Renal pelvis (tissue), 4 donors: ENCODE results near the gene PDZRN3. TPM values are rescaled to one million over a fixed set of nuclear protein-coding genes. Genes with fewer than 3 reads are reported as not detected.
A peak's percentile ranks its signal among the peaks of the same experiment; 100 is the strongest.
"Not testable (repeated sequence)": the region's sequence is repeated elsewhere in the genome, so short reads cannot be mapped to it uniquely, and the experiment has no call there.

Experiments used
- DNase-seq: peaks from one replicate; pipeline ENCODE4 v3.0.0-alpha.2; 2013
- polyA plus RNA-seq, 3 donors: library from polyadenylated mRNA; unstranded; fragments of 120-200 nt; gene quantifications; one replicate each; pipeline ENCODE4 v1.2.1, GENCODE V29; 2013; ENCODE audit not compliant: insufficient read length in 3 of 3

Gene PDZRN3
- polyA plus RNA-seq, 3 donors: 36.8 to 39.3 (median 37.8) TPM

DNA sequence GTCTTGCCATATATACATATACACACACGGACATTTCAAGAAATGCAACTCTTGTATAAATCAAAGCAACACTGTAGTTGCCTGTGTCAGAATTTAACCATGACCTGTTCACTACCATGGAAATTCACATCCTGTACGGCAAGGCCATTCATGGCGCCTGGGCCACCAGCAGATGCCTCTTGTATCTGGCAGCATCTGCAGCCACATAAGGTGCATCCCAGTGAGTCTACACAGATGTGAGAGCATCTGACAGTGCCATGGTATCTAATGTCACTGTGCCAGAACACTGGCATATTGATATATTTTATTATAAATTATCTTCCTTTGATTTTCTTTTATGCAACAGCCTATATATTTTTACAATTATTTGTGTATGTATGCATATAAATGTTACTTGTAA, 25.1 kb downstream of the PDZRN3 start:
- no peak for DNase-seq

DNA sequence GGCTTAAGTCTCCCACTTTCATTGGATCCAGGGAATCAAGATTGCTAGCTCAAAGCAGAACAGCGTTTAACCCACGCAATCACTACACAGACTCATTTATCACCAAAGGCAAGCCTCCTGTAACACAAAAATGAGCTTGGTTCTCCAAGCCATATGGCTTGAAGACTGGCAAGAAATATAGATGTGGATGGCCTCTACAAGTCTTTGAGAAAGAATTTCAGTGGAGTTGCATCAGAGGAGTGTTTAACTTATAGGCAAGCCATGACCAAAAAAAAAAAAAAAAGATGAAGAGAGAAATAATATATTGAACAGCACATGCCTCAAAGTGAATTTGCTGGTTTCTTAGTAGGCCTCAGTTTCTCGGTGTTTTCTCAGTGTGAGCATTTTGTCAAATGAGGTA, 27.3 kb downstream of the PDZRN3 start:
- no peak for DNase-seq

DNA sequence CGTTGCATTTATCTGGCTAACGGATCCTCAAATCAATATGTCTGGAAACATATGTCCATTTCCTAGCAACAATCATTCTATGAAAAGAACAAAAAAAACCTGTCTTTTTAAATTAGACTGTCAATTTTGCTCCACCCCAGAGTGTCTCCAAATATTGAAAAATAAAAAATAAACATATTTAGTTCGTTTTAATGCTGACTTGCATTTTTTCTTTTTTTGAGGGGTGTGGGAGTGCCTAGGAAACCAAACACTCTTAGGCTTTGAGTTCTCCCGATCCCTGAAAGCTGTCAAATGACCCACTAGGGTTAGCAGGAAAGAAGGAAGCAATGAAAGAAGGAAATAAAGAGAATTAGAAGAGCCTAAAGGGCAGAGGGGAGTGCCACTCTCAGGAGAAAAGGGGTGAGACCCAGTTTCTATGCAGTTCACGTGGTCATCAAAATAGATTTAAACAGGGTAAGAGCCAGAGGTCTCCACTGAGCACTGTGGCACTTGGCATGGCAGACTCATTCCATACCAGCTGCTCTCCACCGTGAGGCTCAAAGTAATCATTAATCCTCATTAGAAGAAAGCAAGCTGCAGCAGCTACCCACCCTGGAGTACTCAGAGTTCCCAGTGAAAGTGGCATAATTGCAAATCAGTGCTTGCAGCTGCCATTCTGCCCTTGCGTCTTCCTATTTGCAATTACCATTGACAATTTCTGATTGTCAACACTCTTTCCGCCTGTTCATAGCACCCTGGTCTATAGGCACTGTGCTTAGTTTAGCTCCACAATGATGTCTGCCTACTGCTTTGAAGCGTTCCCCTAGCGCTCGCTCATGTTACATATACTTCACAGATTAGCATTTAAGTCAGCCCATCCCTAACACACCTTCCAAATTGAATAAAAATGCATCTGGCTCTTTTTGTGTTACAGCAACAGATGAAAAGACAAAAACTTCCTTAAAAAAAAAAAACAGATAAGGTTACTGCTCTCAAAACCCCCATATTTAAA, 32.3 kb downstream of the PDZRN3 start:
- peak; percentile 48 for DNase-seq

DNA sequence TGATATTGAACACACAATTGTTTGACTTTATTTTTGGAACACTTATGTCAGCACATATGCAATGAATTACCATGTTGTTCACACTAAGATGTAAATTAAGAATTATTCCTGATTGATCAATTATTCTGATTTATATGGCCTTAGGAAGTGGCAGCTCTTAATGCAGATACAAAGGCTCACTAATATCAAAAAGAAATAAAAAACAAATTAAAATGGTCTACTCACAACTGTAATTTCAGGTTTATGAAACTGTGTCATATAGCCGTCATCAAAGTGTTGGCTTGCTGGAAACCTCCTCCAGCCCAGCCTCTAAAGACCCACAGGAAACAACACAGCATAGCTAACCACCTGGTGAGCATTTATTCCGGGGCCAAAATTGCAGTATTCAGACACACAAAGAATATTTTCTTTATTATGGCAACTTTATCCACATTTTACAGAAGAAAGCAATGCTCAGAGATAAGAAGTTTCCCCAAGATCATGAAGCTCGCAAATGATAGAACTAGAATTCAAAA, 33.4 kb downstream of the PDZRN3 start:
- no peak for DNase-seq

DNA sequence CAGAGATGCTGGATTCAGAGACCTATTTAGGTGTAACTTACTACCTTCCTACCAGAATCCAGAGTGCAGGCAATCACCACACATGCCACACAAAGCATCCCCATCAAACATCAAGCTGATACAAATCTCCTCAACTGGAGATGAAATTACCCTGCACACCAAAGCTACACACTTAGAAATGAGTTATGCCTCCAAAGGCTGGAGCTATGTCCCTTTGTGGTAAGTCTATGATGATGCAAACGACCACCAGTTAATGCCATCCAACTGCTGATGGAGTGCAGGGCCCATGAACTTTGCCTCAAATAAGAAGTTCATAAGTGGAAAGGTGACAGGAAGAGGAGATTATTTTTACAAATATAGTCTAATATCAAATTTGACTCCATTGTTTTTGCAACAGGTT, 38.1 kb downstream of the PDZRN3 start:
- no peak for DNase-seq

DNA sequence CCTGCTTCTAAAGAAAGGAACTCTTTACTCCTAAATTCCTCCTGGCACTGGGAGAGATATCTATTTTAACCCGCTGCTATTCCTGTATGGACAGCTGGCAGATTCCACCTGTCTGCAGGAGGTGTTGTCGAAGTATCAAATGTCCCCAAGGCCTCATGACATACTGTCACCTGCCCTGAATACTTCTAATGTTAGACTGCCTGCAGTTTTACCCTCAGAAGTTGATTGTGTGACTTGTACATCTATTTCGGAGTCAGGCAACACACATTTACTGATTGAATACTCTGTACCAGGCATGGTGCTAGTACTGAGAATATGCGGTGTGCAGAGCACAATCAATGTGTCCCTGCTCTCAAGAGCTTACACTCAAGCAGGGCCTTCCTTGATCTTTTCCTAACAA, 38.6 kb downstream of the PDZRN3 start:
- DNase-seq: no peak

DNA sequence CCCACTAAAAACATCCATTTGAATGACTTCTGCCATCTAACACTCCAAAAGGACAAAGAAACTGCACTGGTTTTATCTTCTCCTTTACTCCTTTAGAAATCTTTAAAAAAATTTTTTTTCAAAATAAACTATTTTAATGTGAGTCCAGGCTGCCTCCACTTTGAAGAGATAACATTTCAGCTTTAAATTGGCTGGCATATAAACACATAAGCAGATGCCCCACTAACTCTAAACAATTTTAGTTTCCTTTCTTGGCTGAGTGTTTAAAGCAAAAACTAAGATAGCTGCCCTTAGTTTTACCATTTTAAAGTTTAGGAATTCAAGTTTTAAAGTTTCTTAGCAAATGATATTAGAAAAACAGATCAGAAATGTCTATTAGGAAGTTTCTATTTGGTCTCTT, 39.9 kb downstream of the PDZRN3 start:
- DNase-seq: no peak

DNA sequence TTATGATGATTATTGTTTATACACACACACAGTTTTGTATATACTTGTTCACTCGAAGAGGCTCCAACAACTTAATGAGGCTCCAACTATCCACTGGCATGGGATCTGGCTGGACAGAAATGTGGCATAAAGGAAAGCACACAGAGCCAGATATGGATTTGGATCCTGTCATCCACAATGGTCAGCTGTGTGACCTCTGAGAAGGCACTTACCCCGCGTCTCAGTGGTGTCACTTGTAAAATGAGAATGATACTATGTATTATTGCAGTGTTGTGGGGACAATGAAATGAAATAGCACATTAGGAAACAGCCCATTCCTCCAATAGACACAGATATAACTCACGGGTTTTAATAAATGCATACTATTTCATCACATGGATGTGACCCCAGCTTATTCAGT, 42.2 kb downstream of the PDZRN3 start:
- DNase-seq: no peak

DNA sequence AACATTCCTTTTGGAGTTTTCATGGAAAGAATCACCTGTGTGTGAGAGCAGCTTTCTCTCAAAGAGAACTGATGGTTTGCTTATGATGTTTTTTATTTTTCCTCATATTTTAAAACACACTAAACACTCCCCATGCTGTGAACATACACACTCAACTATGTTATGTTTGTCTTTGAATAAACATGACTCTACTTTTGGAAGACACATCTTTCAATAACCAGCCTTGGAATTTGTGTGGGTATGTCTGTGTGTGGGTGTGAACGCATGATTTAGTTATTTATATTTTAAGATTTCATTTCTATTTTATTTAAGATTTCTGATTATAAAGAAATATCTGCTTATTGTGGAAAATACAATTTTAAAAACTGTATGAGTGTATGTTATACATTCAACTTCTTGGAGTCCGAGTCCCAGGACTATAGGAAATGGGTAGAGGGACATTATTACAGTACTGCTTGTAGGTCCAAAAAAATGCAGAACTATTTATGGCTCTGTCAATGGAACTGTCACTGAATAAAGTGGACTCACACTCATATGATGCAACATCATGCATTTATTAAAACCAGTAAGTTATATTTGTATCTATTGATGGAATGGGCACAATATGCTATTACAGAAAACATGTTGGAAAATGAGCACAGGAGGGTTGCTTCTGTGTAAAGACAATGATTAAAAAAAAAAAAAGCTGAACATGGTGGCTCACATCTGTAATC, 43.5 kb downstream of the PDZRN3 start:
- no peak for DNase-seq

DNA sequence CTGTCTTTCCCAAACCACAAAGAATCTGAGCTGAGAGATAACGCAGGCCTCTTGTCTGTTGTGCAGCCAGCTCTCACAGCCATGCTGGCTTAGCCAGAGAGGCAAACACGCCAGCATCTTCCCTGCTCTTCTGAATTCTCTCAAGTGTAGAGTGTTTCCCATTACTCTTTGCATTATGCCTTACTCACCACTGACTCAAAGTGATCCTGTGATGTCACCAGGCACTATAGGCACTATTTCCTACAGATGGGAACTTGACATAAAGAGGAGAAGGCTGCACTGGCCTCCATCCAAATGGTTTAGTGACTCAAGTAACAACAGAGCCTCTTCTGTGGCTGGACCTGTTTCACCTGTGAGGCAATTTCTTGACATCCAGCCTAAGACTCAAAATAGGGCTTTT, 44.4 kb downstream of the PDZRN3 start:
- no peak for DNase-seq

DNA sequence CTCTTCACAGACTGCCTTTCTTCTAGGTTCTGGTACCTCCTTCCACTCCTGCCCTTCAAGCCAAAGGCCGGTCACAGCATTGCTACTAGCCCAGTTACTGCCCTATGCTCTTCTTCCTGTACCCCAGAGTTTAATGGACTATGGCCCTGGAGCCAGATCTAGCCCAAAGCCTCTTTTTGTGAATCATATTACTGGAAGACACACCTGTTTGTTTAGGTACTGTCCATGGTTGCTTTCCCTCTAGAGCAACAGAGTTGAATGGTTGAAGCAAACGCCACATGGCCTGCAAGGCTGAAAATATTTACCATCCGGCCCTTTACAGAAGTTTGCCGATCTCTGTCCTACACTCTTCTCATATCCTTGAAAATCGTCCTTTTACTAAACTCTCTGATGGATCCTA, 47.0 kb downstream of the PDZRN3 start:
- no peak for DNase-seq

DNA sequence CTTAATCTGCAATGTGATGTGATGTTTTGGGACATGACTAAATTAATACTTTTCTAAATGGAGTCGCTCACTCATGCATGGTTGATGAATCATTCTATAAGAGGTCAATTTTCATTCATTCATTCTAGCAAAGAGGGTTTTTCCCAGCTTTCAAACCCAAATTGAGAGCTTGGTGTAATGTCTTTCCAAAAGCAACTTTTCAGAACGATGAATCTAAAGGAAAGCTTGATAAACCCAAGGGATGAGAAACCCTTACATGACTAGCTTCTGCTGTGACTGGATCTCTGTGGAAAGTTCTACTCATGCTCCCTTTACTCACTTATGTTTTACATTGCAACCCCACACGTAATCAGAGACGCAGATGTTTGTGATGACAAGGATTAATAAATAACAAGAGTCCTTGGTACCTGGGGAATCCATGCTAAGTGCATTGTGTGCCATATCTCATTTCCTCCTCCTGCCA, 47.7 kb downstream of the PDZRN3 start:
- DNase-seq: no peak

DNA sequence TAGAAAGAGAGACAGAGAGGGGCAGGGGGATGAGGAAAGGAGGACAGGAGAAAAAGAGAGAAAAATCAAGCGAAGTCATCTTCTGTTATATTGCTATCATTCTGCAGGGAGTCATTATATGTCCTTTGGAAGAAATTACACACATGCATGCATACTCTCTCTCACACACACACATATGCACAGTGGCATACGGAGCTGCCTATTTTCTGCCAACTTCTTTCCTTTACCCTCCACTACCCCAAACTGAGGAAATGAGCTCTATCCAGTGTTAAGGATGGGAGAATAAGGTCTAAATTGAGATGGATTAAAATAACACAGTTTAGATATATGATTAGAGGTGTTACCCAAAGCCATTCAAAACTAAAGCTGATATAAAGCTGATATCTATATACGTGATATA, 48.8 kb downstream of the PDZRN3 start:
- DNase-seq: no peak

DNA sequence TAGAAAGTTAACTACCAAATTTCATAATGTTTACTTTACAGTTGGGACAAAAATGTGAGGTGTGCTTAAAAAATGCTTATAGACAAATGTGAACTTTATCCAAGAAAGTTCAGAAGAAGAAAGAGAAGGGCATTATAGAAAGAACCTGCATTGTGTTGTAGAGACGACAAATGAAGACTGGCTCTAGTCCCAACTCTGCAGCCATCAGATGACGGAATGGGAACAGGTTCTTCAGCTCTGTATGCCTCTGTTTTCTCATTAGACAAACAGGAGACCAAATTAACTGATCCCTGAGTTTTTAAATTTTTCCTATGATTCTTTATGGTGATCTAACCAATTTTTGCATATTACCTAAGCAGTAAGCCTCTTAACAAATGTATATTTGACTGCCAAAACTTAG, 49.2 kb downstream of the PDZRN3 start:
- DNase-seq: no peak

DNA sequence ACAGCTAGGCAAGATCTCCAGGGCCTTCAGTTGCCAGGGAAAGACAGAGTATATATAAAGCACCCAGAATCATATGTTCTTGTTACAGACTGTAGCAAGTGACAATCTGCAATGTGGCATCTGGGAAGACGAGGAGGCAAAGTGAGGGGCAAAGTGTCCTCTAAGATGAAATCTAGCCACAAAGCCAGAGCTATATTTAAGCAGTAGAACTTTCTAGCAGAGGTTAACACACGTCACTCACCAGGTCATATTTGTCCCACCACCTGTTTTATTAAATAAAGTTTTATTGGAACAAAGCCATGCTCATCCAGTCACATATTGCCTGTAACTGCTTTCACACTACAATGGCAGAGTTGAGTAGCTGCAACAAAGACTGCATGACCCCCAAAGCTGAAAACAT, 51.5 kb downstream of the PDZRN3 start:
- no peak for DNase-seq

DNA sequence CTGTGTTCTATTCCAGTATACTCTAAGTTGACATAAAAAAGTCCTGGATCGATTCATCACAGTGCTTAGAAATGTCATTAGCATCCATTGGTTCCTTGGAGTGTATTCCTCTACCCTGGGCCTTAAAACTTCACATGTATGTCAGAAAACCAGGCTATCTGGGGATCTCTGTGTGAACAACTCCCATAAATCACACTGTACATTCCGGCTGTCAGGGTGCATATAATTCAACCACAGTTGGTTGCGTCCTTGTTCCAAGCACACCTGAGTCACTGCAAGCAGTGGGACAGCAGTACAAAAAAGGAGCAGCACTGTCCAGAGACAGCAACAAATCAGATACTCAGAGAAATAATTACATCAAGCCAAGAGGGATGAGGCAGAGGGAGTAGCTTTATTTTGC, 52.4 kb downstream of the PDZRN3 start:
- DNase-seq: peak; percentile 83

DNA sequence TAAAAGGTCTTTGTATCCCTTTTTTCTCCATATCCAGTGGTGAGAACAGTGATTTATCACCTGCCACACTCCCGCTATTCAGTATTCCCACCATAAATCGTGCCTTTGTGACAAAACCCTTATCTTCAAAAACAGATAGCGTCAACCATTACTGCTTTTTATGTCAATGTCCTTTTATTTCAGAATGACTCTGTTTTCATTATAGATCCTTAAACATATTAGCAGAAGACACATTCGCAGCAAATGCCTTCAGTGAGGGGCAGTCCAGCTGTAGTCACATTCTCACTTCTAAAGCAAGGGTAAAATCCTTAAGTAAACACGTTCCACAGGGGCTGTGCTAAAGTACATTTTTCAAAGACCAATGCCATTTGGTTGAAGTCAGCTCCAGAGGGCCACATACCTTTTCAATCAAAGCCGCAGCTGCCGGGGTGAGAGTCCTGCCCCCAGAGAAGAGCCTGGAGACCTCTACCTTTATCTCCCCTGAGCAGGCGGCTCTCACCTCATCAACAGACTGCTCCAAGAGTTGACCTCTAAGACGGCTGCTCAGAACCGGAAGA, 53.4 kb downstream of the PDZRN3 start:
- DNase-seq: no peak

DNA sequence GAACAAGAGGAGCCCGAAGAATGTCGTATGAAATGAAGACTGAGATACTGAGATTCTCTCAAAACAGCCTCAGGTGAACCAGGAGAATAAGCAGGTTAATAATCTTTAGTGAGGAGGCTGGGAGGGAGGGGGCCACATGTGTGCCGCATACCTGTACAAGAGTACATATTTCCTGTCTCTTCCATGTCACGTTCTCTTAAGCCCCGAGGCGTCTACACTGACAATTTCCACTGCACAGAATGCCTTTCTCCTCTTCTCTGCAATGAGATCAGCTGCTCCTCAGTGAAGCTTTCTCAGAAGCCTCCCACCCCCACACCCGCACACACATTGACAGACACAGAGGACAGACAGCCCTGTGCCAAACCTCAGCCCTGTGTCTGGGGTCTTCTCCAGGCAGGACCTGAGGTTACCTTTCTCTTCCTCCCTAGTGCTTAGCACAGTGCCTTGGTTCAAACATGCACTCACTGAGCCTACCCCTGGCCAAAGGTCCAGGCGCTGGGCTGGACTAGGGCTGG, 55.4 kb downstream of the PDZRN3 start:
- no peak for DNase-seq

DNA sequence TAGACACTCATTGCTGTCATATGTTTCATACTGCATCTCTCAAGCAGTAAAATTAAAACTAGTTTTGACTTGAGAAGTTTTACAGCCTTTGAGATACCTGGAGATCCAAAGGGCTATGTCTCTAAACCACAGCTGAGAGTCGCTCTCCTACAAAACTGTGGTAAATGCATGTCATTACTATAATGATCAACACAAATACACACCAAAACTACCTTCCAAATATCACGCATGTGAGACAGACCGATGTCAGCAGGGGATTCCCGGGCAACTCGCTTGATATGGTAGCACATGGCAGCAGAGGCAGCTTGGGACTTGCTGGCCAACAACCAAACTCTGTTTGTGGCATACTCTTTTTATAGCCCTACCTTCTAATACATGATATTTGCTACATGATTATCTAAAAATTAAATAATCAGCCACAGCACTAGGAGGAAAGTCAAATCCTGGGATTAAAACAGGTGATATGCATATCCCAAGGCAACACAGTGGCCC, 56.3 kb downstream of the PDZRN3 start:
- no peak for DNase-seq

DNA sequence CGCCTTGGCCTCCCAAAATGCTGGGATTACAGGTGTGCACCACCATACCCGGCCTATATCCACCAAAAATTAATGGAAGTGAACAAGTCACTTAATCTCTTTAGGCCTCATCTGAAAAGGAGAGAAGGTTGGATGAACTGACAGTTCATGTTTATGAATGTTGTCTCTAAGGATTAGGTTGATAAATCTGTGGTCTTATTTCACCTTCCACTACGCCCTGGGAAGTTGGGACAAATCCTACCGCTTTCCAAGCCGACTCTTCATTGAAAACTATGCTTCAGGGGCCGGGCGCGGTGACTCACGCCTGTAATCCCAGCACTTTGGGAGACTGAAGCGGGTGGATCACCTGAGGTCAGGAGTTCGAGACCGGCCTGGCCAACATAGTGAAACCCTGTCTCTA, 59.4 kb downstream of the PDZRN3 start:
- DNase-seq: not testable (repeated sequence)

DNA sequence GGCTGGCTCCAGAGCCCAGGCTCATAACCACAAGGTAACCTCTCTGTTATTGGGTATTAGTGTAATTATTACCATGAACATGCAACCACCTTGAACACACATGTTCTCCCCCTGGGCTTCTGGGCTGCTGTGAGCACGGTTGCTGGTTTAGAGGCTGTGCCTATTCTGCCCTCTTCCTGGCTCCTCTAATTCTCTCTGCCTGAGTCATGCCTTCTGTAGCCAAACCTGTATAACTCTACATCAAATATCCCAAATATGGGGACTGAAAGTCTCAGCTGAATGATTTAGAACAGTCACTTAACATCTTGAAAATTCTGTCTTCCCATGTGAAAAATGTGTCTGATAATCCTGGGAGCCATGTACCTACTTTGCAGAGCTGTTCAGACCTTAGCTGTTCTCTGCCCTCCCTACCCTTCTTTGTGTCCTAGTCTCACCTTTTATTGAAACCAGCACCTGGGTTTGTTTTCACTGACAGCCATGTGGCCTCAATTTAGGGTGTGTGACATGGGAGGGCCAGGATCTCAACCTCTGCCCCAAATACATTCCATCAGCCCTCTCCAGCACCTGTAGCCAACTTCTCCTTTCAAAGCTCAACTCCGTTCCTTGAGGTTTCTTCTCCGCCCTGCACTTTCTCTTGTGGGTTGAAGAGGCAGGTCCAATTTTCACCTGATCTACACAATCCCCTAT, 60.7 kb downstream of the PDZRN3 start:
- DNase-seq: no peak

DNA sequence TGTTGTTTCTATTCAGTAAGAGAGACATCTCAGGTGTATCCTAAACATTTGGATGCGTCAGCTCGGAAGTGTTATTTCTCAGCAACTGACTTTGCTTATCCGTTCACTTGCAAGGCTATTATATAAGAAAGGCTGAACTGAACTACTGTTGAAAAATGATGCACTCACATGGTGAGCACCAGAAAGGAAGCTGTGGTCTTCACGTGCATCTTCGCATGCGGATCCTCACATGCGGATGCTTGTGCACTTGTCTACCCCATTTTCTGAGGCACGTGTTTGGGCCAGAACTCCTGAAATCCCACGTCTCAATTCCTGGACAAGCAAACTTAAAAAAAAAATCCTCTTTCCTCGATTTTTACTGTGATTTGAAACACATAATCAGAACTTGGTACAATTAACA, 63.2 kb downstream of the PDZRN3 start:
- no peak for DNase-seq
